ENCODE measurements around the gene PAPPA. TPM values are rescaled to one million over a fixed set of nuclear protein-coding genes. Genes with fewer than 3 reads are reported as not detected.

Gene PAPPA
- total and polyA plus RNA-seq, 11 donors: 0.23 to 8.5 (median 2.1) TPM

DNA sequence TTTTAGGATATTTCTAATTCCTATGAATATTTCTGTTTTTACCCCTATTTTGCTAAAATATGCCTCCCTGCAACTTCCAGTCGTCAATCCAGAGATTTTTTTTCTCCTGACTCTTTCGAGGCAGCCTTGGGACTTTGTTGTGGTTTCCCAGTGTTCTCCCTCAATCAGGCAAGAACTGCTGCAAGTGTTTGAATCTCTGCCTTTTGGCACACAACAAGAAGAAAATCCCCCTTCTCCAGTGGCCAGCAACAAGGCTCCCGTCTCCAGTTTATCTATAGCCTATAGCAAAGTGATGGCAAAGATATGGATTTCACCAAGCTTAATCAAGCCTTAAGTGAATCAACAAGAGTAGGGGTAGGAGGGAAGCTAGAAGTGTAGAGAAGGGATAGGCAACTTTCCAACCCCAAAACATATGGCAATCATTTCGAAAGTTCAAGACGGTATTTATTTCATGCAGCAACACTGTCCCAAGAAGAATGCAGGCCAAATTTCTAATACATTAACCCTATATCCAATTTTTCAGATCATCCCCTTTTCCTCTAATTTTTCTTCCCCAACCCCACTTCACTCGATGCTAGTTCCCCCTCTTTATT lies 37.7 kb upstream of the PAPPA start:
- Histone ChIP-seq H3K9me3 (peaks cover 0 to 4% (median 0%) of the 10 kb centered on the region in 12 donors), H3K4me1 (no peaks in the 10 kb centered on the region), H3K27ac (no peak overlapping the region), H3K27me3 (no peaks in the 10 kb centered on the region), H3K4me3 (no peak overlapping the region), H3K36me3 (no peaks in the 10 kb centered on the region)
- no peak for ATAC-seq
- TF ChIP-seq, protein P1, sequence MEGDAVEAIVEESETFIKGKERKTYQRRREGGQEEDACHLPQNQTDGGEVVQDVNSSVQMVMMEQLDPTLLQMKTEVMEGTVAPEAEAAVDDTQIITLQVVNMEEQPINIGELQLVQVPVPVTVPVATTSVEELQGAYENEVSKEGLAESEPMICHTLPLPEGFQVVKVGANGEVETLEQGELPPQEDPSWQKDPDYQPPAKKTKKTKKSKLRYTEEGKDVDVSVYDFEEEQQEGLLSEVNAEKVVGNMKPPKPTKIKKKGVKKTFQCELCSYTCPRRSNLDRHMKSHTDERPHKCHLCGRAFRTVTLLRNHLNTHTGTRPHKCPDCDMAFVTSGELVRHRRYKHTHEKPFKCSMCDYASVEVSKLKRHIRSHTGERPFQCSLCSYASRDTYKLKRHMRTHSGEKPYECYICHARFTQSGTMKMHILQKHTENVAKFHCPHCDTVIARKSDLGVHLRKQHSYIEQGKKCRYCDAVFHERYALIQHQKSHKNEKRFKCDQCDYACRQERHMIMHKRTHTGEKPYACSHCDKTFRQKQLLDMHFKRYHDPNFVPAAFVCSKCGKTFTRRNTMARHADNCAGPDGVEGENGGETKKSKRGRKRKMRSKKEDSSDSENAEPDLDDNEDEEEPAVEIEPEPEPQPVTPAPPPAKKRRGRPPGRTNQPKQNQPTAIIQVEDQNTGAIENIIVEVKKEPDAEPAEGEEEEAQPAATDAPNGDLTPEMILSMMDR (IDR thresholded peaks at IDR 0.05): no peak
- no peak for TF ChIP-seq POLR2A (IDR thresholded peaks at IDR 0.05)
- DNase-seq: no peak
- intact Hi-C loops (cut with DNase I): loop anchor here in 6 of 10 donors (2.0 to 10.0 kb wide), 2 partner anchors 231 to 233 kb away; no protein-coding TSS in a partner anchor
- WGBS, 4 donors: 41 to 52% (median 46%) methylated on average over 6 of the region's 6 CpGs

DNA sequence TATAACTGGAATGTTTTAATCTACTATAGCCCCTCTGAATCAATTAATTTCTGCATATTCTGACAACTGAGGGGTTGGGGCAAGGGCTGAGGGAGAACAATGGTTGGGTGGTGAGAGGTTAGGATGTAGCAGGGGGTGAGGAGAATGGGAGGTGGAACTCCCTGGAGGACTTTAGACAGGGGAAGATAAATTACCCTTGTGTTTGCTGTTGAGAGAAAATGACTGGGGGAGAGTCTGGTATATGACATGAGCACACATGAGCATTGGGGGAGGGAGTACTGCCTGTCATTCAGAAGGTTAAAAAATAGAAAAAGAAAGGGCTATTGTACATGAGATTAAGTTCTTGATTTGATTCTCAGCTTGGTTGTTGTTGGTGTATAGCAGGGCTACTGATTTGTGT lies 37.2 kb upstream of the PAPPA start:
- no peak overlapping the region for H3K27ac ChIP-seq
- ATAC-seq (no peak), DNase-seq (no peak)
- no peaks in the 10 kb centered on the region for H3K36me3 ChIP-seq
- no peak overlapping the region for H3K4me3 ChIP-seq
- no peaks in the 10 kb centered on the region for H3K4me1 ChIP-seq
- intact Hi-C loops (cut with DNase I): loop anchor here in 5 of 10 donors (10.0 kb wide), 1 partner anchor 232 kb away; no protein-coding TSS in a partner anchor
- no peaks in the 10 kb centered on the region for H3K27me3 ChIP-seq
- H3K9me3 ChIP-seq: peaks cover 0 to 4% (median 0%) of the 10 kb centered on the region in 12 donors
- no peak for TF ChIP-seq POLR2A (IDR thresholded peaks at IDR 0.05)
- TF ChIP-seq, protein P1 (IDR thresholded peaks at IDR 0.05): no peak

DNA sequence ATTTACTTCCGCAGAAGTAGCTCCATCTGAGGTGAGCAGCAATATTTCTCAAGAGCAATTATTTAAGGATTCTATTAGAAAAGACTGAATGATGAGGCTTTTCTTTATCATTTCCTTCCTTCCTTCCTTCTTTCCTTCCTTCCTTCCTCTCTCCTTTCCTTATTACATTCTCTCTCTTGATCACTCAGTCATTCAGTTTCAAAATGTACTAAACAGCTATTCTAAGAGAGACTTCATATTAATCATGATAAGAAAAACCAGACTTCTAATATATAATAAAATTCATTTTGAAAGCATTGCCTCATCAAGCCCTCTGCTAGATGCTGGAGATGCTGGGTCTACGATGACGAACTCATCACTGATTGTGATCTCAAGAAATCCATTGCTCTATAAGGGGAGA lies 30.4 kb upstream of the PAPPA start:
- intact Hi-C loops (cut with DNase I): no loop called here
- Histone ChIP-seq H3K9me3 (peaks cover 0 to 4% (median 0%) of the 10 kb centered on the region in 12 donors), H3K4me1 (no peaks in the 10 kb centered on the region), H3K4me3 (no peak overlapping the region), H3K27ac (no peak overlapping the region), H3K36me3 (no peaks in the 10 kb centered on the region), H3K27me3 (no peaks in the 10 kb centered on the region)
- WGBS, 4 donors: 83 to 87% (median 86%) methylated on average over 3 of the region's 3 CpGs
- no peak for TF ChIP-seq POLR2A (IDR thresholded peaks at IDR 0.05)
- TF ChIP-seq, protein P1 (IDR thresholded peaks at IDR 0.05): no peak
- DNase-seq (no peak), ATAC-seq (no peak)

GRCh38 chr9:116124472-116125040 lies 29.0 kb upstream of the PAPPA start:
- ATAC-seq (no peak), DNase-seq (no peak)
- no peak overlapping the region for H3K27ac ChIP-seq
- intact Hi-C loops (cut with DNase I): no loop called here
- no peaks in the 10 kb centered on the region for H3K36me3 ChIP-seq
- H3K4me3 ChIP-seq: no peak overlapping the region
- H3K4me1 ChIP-seq: no peaks in the 10 kb centered on the region
- no peaks in the 10 kb centered on the region for H3K27me3 ChIP-seq
- H3K9me3 ChIP-seq: no peaks in the 10 kb centered on the region
- TF ChIP-seq POLR2A (IDR thresholded peaks at IDR 0.05): no peak
- TF ChIP-seq, protein P1 (IDR thresholded peaks at IDR 0.05): no peak
- 78 to 84% (median 82%) methylated on average over 4 of the region's 4 CpGs for WGBS, 4 donors
